ENCODE data around the gene ATP5PB.

DNA sequence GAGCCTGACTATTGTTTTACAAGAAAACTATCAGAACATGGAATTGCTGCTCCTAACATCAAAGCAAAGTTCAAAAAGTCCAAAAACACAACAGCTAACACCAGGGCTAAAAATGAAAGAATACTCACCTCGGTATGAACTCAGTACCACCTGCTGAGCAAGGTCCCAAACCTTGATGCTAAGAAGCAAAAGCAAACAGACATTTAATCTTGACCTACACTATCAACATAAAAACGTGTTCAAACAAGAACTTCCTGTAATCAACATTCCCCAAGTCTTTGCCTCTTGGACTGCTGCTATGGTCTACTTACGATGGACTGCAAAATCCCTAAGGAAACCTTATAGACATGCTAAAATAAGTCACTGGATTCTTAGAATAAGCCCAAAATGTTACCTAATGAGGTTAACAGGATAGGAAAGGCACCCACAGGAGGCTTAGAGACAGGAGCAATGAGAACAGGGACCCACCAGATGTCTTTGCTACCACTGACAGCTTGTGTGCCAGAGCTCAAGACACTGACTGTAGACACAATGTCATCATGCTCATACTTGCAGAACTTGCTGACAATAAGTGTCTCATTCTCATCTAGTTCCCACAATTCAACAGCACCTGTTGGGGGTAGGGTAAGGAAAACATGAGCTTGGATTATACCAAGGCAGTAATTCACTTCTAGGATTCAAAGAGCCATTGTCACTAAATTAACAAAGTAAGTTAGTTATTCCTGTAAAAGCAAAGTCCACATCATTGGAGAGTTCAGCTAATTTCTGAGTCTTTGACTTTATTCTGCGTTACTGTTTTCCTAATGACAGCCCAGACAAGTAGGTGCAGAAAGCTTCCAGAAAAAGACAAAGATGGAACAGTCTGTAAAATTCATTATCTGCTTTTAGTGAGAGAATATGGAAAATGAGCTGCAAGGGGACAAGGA lies 2.0 kb upstream of the ATP5PB start:
- TF ChIP-seq, protein P1, sequence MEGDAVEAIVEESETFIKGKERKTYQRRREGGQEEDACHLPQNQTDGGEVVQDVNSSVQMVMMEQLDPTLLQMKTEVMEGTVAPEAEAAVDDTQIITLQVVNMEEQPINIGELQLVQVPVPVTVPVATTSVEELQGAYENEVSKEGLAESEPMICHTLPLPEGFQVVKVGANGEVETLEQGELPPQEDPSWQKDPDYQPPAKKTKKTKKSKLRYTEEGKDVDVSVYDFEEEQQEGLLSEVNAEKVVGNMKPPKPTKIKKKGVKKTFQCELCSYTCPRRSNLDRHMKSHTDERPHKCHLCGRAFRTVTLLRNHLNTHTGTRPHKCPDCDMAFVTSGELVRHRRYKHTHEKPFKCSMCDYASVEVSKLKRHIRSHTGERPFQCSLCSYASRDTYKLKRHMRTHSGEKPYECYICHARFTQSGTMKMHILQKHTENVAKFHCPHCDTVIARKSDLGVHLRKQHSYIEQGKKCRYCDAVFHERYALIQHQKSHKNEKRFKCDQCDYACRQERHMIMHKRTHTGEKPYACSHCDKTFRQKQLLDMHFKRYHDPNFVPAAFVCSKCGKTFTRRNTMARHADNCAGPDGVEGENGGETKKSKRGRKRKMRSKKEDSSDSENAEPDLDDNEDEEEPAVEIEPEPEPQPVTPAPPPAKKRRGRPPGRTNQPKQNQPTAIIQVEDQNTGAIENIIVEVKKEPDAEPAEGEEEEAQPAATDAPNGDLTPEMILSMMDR (IDR thresholded peaks at IDR 0.05; ENCODE audit: borderline replicate concordance, extremely low read depth, low read length, poor library complexity, severe bottlenecking): no peak
- no peak for TF ChIP-seq EZH2 (IDR thresholded peaks at IDR 0.05; ENCODE audit: borderline replicate concordance, low read depth, low read length, severe bottlenecking)
